H1 (cell line): ENCODE results near the gene GRIN3A. TPM values are rescaled to one million over a fixed set of nuclear protein-coding genes. Genes with fewer than 3 reads are reported as not detected.

Experiments used
- CTCF ChIA-PET: fragments of 300-600 bp; sonication (Branson Sonifier 250); formaldehyde crosslinking; loops from one replicate; lab custom pipeline; 2021; ENCODE audit not compliant: partially characterized antibody; lab: Charles Lee
- POLR2A ChIA-PET: fragments of 300-600 bp; sonication (Branson Sonifier 250); formaldehyde crosslinking; loops from one replicate; lab custom pipeline; 2021; ENCODE audit warnings: inconsistent platforms; ENCODE audit not compliant: partially characterized antibody; lab: Charles Lee
- DNase-seq, 2 experiments: peaks; one replicate each; pipeline versions ENCODE4 v3.0.0 to v3.0.0-alpha.2; 2010 to 2022; ENCODE audit warnings: low spot score in 2 of 2, low read depth in 1 of 2, mixed read lengths in 1 of 2
- FAIRE-seq: peaks from 2 replicates; lab custom pipeline; 2011; peaks lifted over from hg19 to GRCh38; lab: Jason Lieb, UNC
- H2AFZ ChIP-seq: 2 replicates; pipeline ENCODE4 v1.8.1; 2012; ENCODE audit warnings: low read length, inconsistent platforms
- H2AK5ac ChIP-seq: 2 replicates; pipeline ENCODE4 v1.6.1; 2013; ENCODE audit warnings: low read depth, low read length
- H2BK120ac ChIP-seq: replicated peaks from 2 replicates; pipeline ENCODE3; 2013; ENCODE audit warnings: low read depth, low read length, inconsistent platforms
- H2BK12ac ChIP-seq: 2 replicates; pipeline ENCODE4 v1.6.1; 2013; ENCODE audit warnings: low read depth, low read length
- H2BK15ac ChIP-seq: 2 replicates; pipeline ENCODE4 v1.6.1; 2013; ENCODE audit warnings: low read length
- H2BK20ac ChIP-seq: 2 replicates; pipeline ENCODE4 v1.6.1; 2013; ENCODE audit warnings: low read length
- H2BK5ac ChIP-seq: 2 replicates; pipeline ENCODE4 v1.6.1; 2013; ENCODE audit warnings: low read depth, low read length
- H3K14ac ChIP-seq: 2 replicates; pipeline ENCODE4 v1.6.1; 2013; ENCODE audit warnings: inconsistent platforms; ENCODE audit not compliant: insufficient read length
- H3K18ac ChIP-seq: 2 replicates; pipeline ENCODE4 v1.6.1; 2013; ENCODE audit warnings: low read length; ENCODE audit errors: extremely low read depth
- H3K23ac ChIP-seq: 2 replicates; pipeline ENCODE4 v1.6.1; 2013; ENCODE audit warnings: inconsistent platforms; ENCODE audit not compliant: insufficient read length
- H3K23me2 ChIP-seq: 2 replicates; pipeline ENCODE4 v1.6.1; 2013; ENCODE audit warnings: low read depth, low read length
- H3K27ac ChIP-seq: 2 replicates; pipeline ENCODE4 v1.6.1; 2011; ENCODE audit warnings: low read depth, low read length, inconsistent platforms
- H3K27me3 ChIP-seq, 4 experiments: replicated peaks in 1 of 4; 1 replicate in 1 of 4; 2 replicates in 3 of 4; pipeline versions ENCODE4 v1.6.1 to v1.8.1; 2011 to 2013; ENCODE audit warnings: low read length in 3 of 4, mild to moderate bottlenecking in 3 of 4, inconsistent platforms in 2 of 4, mixed read lengths in 2 of 4, moderate library complexity in 1 of 4; ENCODE audit not compliant: control insufficient read depth in 3 of 4, insufficient read depth in 3 of 4; ENCODE audit errors: extremely low read depth in 1 of 4
- H3K36me3 ChIP-seq, 4 experiments: 2 replicates each; pipeline versions ENCODE4 v1.6.1 to v1.8.1; 2011 to 2013; ENCODE audit warnings: mild to moderate bottlenecking in 4 of 4, low read length in 3 of 4, moderate library complexity in 2 of 4, control low read depth in 1 of 4, inconsistent platforms in 1 of 4; ENCODE audit not compliant: insufficient read depth in 4 of 4, control insufficient read depth in 2 of 4
- H3K4ac ChIP-seq: replicated peaks from 2 replicates; pipeline ENCODE3; 2013; ENCODE audit warnings: low read length, low read depth, mixed read lengths, inconsistent platforms; ENCODE audit not compliant: insufficient read length
- H3K4me1 ChIP-seq, 4 experiments: replicated peaks in 1 of 4; 1 replicate in 1 of 4; 2 replicates in 3 of 4; pipeline versions ENCODE4 v1.6.1 to v1.8.1; 2011 to 2013; ENCODE audit warnings: low read length in 3 of 4, inconsistent platforms in 2 of 4, mixed read lengths in 1 of 4; ENCODE audit not compliant: insufficient read depth in 4 of 4, control insufficient read depth in 3 of 4
- H3K4me2 ChIP-seq, 2 experiments: 2 replicates each; pipeline versions ENCODE4 v1.6.1 to v1.8.1; 2011 to 2013; ENCODE audit warnings: low read depth in 2 of 2, low read length in 2 of 2, control low read depth in 1 of 2, inconsistent platforms in 1 of 2, mild to moderate bottlenecking in 1 of 2; ENCODE audit not compliant: insufficient read depth in 1 of 2
- H3K4me3 ChIP-seq, 4 experiments: fragments of 200-600, 300-600 bp in 1 of 4; sonication (generic), shearing (Covaris generic), sonication (Bioruptor Twin) in 1 of 4; 2 replicates each; pipeline versions ENCODE4 v1.5.1 to v1.8.1; 2011 to 2016; ENCODE audit warnings: low read length in 4 of 4, low read depth in 3 of 4, control low read depth in 2 of 4, inconsistent platforms in 2 of 4, mild to moderate bottlenecking in 2 of 4, mixed read lengths in 1 of 4, moderate library complexity in 1 of 4; ENCODE audit not compliant: insufficient read depth in 2 of 4; ENCODE audit errors: extremely low read depth in 1 of 4
- H3K56ac ChIP-seq: replicated peaks from 2 replicates; pipeline ENCODE3; 2013; ENCODE audit warnings: low read depth, mild to moderate bottlenecking, mixed read lengths, low read length, inconsistent platforms; ENCODE audit not compliant: insufficient read length
- H3K79me1 ChIP-seq: 2 replicates; pipeline ENCODE4 v1.6.1; 2013; ENCODE audit warnings: low read depth, low read length, control low read depth
- H3K79me2 ChIP-seq, 2 experiments: 2 replicates each; pipeline versions ENCODE4 v1.6.1 to v1.8.1; 2012 to 2013; ENCODE audit warnings: low read length in 2 of 2, mild to moderate bottlenecking in 2 of 2, inconsistent platforms in 1 of 2; ENCODE audit not compliant: insufficient read depth in 2 of 2, control insufficient read depth in 1 of 2
- H3K9ac ChIP-seq, 4 experiments: replicated peaks in 1 of 4; 1 replicate in 1 of 4; 2 replicates in 3 of 4; pipeline versions ENCODE4 v1.6.1 to v1.8.1; 2011 to 2013; ENCODE audit warnings: low read depth in 3 of 4, low read length in 3 of 4, control low read depth in 2 of 4, mild to moderate bottlenecking in 2 of 4, moderate library complexity in 2 of 4, inconsistent platforms in 1 of 4; ENCODE audit errors: extremely low read depth in 1 of 4
- H3K9me3 ChIP-seq, 2 experiments: 2 replicates each; pipeline versions ENCODE4 v1.6.1 to v1.8.1; 2012 to 2013; ENCODE audit warnings: mild to moderate bottlenecking in 2 of 2, moderate library complexity in 2 of 2, control low read depth in 1 of 2, inconsistent platforms in 1 of 2, low read depth in 1 of 2, low read length in 1 of 2, mixed read lengths in 1 of 2; ENCODE audit not compliant: insufficient read depth in 2 of 2
- H4K20me1 ChIP-seq, 2 experiments: replicated peaks in 1 of 2; 2 replicates each; pipeline versions ENCODE3 to v1.8.1; 2011 to 2013; ENCODE audit warnings: inconsistent platforms in 2 of 2, low read length in 2 of 2, mild to moderate bottlenecking in 1 of 2; ENCODE audit not compliant: insufficient read depth in 2 of 2, control insufficient read depth in 1 of 2
- H4K5ac ChIP-seq: 2 replicates; pipeline ENCODE4 v1.6.1; 2013; ENCODE audit warnings: low read length, low read depth, mixed read lengths, inconsistent platforms; ENCODE audit not compliant: insufficient read length
- H4K8ac ChIP-seq: 2 replicates; pipeline ENCODE4 v1.8.0; 2013; ENCODE audit warnings: mild to moderate bottlenecking, moderate library complexity, low read length, inconsistent platforms; ENCODE audit not compliant: insufficient read depth; ENCODE audit errors: extremely low read depth
- H4K91ac ChIP-seq: replicated peaks from 2 replicates; pipeline ENCODE3; 2013; ENCODE audit warnings: low read length, mixed read lengths, inconsistent platforms; ENCODE audit not compliant: insufficient read length
- CREB1 ChIP-seq: IDR thresholded peaks from 2 replicates; pipeline ENCODE4 v1.6.1; 2012; ENCODE audit warnings: inconsistent platforms
- NRF1 ChIP-seq: IDR thresholded peaks from 2 replicates; pipeline ENCODE4 v1.6.1; 2011; ENCODE audit warnings: mild to moderate bottlenecking, low read depth, low read length, improper control_type of control experiment
- POU5F1 ChIP-seq: IDR thresholded peaks from 2 replicates; pipeline ENCODE4 v1.6.1; 2011; ENCODE audit warnings: low read depth, mild to moderate bottlenecking, low read length, moderate library complexity
- TBP ChIP-seq: IDR thresholded peaks from 2 replicates; pipeline ENCODE4 v1.6.1; 2011; ENCODE audit warnings: low read depth, low read length, improper control_type of control experiment
- YY1 ChIP-seq: IDR thresholded peaks from 2 replicates; pipeline ENCODE4 v1.6.1; 2011; ENCODE audit warnings: low read depth, mild to moderate bottlenecking, low read length
- WGBS, 2 experiments: shearing (Covaris generic) in 1 of 2; methylation state at CpG; one replicate each; pipeline versions ENCODE4 v1.1.6 to v1.1.7; 2013 to 2015; ENCODE audit warnings: low lambda C conversion rate in 2 of 2, mixed read lengths in 2 of 2, inconsistent platforms in 1 of 2, low coverage in 1 of 2, missing lambda C conversion rate in 1 of 2; ENCODE audit not compliant: insufficient replicate concordance in 2 of 2, insufficient coverage in 1 of 2, insufficient read length in 1 of 2; ENCODE audit errors: extremely low coverage in 1 of 2, missing lambda C conversion rate in 1 of 2; 5-methylcytosine and 5-hydroxymethylcytosine counted together
- polyA plus RNA-seq, 7 experiments: library from polyadenylated mRNA; depleted of rRNA in 3 of 7; stranded (reverse) in 5 of 7; unstranded in 2 of 7; fragments of >200 nt in 5 of 7; fragments of 200-250 nt in 2 of 7; gene quantifications; 1 replicate in 5 of 7; 2 replicates in 1 of 7; 4 replicates in 1 of 7; pipeline versions ENCODE4 v1.2.1 to v1.2.3, GENCODE V29; 2011 to 2013; ENCODE audit warnings: missing spikeins in 2 of 7, mixed read lengths in 2 of 7
- total RNA-seq: library from RNA; stranded (reverse); fragmentation: NEBNext Ultra II Directional; extraction: Animal tissue kit (Norgen Biotek cat#: 25700); gene quantifications from 2 replicates; pipeline ENCODE4 v1.2.1, GENCODE V29; 2021

Gene GRIN3A
- total and polyA plus RNA-seq, 2 of the 8 experiments (the other 6 are each of a cell fraction or from before 2014, with no cell fraction given): 0.04 TPM; not detected in 1

GRCh38 chr9:101787891-101788290, 49.4 kb upstream of the GRIN3A start:
- H3K4me2 ChIP-seq: no peak overlapping the region
- H4K20me1 ChIP-seq: no peaks in the 10 kb centered on the region
- CTCF ChIA-PET: no interaction called here
- no peak overlapping the region for H3K9ac ChIP-seq
- no peak overlapping the region for H3K23ac ChIP-seq
- H2BK120ac ChIP-seq: no peak overlapping the region
- no peak for DNase-seq
- POLR2A ChIA-PET: no interaction called here
- H2AFZ ChIP-seq: no peak overlapping the region
- peaks cover 2% of the 10 kb centered on the region; the same call in 1 of the 2 replicates for H3K23me2 ChIP-seq
- H3K79me2 ChIP-seq: no peaks in the 10 kb centered on the region
- H3K14ac ChIP-seq: no peak overlapping the region
- no peaks in the 10 kb centered on the region for H3K79me1 ChIP-seq
- H2BK15ac ChIP-seq: no peak overlapping the region
- no peak overlapping the region for H3K27ac ChIP-seq
- TF ChIP-seq POU5F1 (no peak), TBP (no peak), YY1 (no peak), CREB1 (no peak), NRF1 (no peak)
- TF ChIP-seq, all 59 proteins: peak for 0
- no peak overlapping the region for H3K4me3 ChIP-seq
- H2BK5ac ChIP-seq: no peak overlapping the region
- H3K18ac ChIP-seq: no peak overlapping the region
- no peak overlapping the region for H2BK12ac ChIP-seq
- no peak overlapping the region for H3K4ac ChIP-seq
- H2BK20ac ChIP-seq: no peak overlapping the region
- no peak for FAIRE-seq
- H3K9me3 ChIP-seq: no peaks in the 10 kb centered on the region
- 92% methylated on average over 1 of the region's 1 CpG; no CpG with 5 or more reads in 1 of the 2 experiments for WGBS, 2 experiments
- no peak overlapping the region for H4K91ac ChIP-seq
- H2AK5ac ChIP-seq: no peak overlapping the region
- H3K56ac ChIP-seq: no peak overlapping the region
- no peak overlapping the region for H4K8ac ChIP-seq
- H3K36me3 ChIP-seq: no peaks in the 10 kb centered on the region
- H4K5ac ChIP-seq: no peak overlapping the region
- H3K4me1 ChIP-seq: no peaks in the 10 kb centered on the region
- no peaks in the 10 kb centered on the region for H3K27me3 ChIP-seq
